T1000 (cell line): Measurements from ENCODE around the gene CNST.
"Not testable (repeated sequence)": the region's sequence is repeated elsewhere in the genome, so short reads cannot be mapped to it uniquely, and the experiment has no call there.

ENCODE experiments used
- DNase-seq: peaks from one replicate; lab custom pipeline; 2025; ENCODE audit warnings: mixed read lengths; lab: John Stamatoyannopoulos, UW

CNST gene

GRCh38 chr1:246624091-246624490 lies 57.8 kb downstream of the CNST start:
- no peak for DNase-seq

DNA sequence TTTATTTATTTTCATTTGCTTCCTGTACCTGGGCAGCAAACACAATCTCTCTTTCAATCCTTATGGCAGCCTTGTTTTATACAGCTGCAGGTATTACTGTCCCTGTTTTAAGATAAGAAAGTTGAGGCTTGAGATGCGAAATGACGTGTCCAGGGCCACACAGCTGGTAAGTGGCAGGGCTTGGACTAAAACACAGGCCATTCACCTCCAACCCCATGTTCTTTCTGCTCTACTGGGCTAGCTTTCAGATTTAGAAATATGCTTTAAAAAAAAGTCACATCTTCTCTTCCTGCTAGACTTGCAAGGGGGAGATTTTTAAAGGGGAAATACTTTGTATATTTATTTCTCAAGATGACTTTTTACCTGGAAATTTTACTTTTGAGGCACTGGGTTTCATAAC lies 62.8 kb downstream of the CNST start:
- DNase-seq, result no peak

DNA sequence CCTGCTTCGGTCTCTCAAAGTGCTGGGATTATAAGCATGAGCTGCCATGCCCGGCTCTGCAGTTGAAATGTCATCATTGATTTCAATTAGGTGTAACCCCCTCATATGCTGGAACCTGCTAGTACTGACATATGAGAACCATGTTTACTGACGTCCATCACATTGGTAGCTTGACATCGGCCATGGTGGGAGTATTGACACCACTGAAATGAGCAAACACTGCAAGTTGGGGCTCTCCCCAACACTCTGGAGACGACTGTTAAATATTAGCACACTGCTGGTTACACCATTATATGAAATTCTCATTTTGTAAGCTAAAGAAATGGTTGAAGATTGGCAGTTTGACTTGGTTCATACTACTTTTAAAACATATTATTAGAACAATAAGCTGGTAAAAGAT lies 63.7 kb downstream of the CNST start:
- DNase-seq, result no peak

DNA sequence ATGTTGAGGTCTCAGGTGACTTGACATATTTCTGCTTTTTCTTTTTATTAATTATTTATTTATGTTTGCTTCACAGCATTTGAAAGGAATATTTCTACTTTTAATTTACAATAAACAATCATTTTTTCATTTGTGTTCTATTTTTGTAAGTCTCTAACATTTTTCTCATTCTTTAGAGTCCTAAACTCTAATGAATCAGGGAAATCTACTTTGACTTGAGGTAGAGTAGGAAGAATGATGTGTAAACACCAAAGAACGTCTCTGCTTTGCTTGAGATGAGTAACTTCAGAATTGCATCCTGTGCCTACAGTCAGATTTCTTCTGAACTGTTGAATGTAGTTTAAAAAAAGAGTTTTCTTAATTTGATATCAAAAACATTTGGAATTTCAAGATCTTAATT lies 65.2 kb downstream of the CNST start:
- no peak for DNase-seq

- DNase-seq, result no peak
These were observed 66.3 kb downstream of the CNST start for GRCh38 chr1:246632281-246633168.

DNA sequence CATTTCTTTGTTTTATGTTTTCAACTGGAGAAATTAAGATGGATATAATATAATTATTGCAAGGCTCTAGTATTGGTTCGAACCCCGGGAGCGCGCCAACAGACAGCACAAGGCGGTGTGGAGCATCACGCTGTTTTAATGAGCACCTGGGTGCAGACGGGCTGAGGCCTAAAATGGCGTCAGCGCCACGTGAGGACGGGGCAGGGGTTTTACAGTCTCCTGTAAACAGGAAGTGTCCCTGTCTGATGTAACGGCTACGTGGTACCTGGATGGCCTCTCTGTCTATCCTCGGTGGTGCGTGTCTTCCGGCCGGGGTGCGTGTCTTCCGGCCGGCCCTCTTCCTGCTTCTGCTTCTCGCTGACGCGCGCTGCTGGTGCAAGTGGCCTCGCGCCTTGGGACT lies 68.4 kb downstream of the CNST start:
- DNase-seq, result not testable (repeated sequence)

DNA sequence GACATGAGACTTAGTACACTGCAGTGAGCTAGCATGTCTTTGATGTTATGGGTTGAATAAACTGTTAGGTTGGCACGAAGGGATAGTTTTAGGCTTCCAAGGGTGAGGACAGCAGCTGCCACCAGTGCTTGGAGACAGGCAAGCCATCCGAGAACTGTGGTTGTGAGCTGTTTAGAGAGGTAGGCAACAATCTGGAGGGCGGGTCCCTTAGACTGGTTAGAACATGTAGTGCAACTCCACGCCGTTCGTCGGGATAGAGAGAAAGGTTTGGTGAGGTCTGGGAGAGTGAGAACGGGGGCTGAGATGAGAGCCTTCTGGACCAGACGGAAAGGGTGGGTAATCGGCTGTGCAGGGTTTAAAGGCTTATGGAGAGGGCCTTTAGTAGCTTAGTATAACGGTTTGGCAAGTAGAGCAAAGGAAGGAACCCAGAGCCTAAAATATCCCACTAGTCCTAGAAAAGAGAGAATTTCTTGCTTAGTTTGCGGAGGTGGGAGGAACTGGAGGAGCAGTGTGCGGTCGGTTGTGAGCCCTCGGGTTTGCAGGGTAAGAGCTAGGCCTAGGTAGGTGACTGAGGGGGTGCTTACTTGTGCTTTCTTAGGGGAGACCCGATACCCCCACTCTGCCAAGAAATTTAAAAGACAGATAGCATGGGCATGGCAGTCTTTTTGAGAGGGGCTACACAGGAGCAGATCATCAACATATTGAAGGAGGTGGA lies 72.8 kb downstream of the CNST start:
- no peak for DNase-seq

- no peak for DNase-seq
These were observed 73.5 kb downstream of the CNST start for GRCh38 chr1:246639732-246640131.

DNA sequence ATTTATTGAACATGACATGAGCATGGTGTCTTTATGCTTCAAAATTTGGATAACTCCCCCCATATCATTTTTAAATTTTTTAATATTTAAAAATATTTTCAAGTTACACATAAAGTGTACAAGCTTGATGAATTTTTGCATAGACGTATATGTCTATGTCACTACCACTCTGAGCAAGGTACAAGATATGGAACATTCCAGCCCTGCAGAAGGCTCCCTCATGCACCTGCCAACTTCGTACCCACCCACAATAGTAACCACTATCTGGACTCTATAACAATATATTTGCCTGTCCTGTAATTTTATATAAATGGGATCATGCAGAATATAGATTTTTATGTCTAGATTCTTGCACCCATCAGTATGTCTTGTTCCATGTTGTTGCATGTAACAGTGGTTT lies 74.5 kb downstream of the CNST start:
- no peak for DNase-seq

GRCh38 chr1:246641394-246641793 lies 75.1 kb downstream of the CNST start:
- DNase-seq, result no peak

- no peak for DNase-seq
These were observed 76.5 kb downstream of the CNST start for GRCh38 chr1:246642719-246643118.

DNA sequence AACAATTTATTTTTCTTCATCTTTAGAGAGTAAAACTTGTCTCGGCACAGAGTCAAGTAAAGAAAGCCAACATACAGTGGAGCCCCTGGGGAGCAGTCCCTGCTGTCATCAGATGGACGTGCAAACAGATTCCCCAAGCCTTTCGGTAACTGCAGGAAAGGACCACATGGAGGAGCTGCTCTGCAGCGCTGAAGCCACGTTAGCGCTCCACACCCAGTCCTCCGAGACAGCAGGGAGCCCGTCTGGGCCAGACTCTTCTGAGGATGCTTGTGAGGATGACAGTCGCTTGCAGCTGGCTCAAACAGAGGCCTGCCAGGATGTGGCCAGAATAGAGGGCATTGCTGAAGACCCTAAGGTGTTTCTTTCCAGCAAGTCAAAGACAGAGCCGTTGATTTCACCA lies 80.9 kb downstream of the CNST start:
- DNase-seq, result no peak

- no peak for DNase-seq
These were observed 81.3 kb downstream of the CNST start for GRCh38 chr1:246647513-246647912.

- no peak for DNase-seq
These were observed 84.9 kb downstream of the CNST start for GRCh38 chr1:246651012-246651695.

- no peak for DNase-seq
These were observed 92.3 kb downstream of the CNST start for GRCh38 chr1:246658567-246658966.

DNA sequence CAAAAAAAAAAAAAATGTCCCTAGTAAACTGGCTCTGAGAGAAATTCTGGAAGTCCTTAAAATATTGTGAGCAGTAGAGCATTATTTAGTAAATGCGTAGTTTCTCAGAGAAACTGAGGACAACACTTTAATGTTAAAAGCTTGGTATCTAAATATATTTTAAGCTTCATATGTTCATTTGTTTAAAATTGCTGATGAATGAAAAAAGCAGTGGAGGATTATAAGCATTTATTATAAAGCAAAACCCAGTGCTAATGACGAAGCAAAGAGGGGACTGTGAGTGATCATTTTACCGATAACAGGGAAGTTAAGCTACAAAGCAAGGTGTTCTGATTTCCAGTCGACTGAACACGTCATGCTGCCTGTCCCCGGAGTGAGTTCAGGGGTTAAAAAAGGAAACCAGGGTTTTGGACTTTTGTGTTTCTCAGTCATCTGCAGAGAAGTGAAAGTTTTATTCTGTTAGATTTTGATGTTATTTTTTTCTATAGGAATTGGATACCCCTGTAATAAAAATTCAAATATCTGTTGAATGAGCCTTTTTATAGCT lies 93.4 kb downstream of the CNST start:
- no peak for DNase-seq

GRCh38 chr1:246661451-246661850 lies 95.2 kb downstream of the CNST start:
- no peak for DNase-seq

GRCh38 chr1:246667773-246668172 lies 101.5 kb downstream of the CNST start:
- DNase-seq, result no peak

- DNase-seq, result no peak
These were observed 103.4 kb downstream of the CNST start for GRCh38 chr1:246669659-246670058.

GRCh38 chr1:246674049-246674448 lies 107.8 kb downstream of the CNST start:
- DNase-seq, result no peak

- no peak for DNase-seq
These were observed 111.6 kb downstream of the CNST start for GRCh38 chr1:246677842-246678241.
